Sigmoid colon (tissue), 7 donors: ENCODE data around the gene ELF1. TPM values are rescaled to one million over a fixed set of nuclear protein-coding genes. Genes with fewer than 3 reads are reported as not detected.

Source experiments
- DNase-seq: peaks from one replicate; pipeline ENCODE4 v3.0.0-alpha.2; 2019
- H3K27ac ChIP-seq, 4 donors: fragments of 200-600 bp; sonication (generic); one replicate each; pipeline ENCODE4 v1.5.1; 2016 to 2019; ENCODE audit warnings: mild to moderate bottlenecking in 1 of 4
- H3K27me3 ChIP-seq, 3 donors: fragments of 200-600 bp; sonication (generic); one replicate each; pipeline ENCODE4 v1.5.1; 2019; ENCODE audit warnings: mild to moderate bottlenecking in 1 of 3
- H3K36me3 ChIP-seq, 4 donors: fragments of 200-600 bp; sonication (generic); one replicate each; pipeline ENCODE4 v1.5.1; 2016 to 2019
- H3K4me1 ChIP-seq, 4 donors: fragments of 200-600 bp; sonication (generic); one replicate each; pipeline ENCODE4 v1.5.1; 2017 to 2019
- H3K4me3 ChIP-seq, 4 donors: fragments of 200-600 bp; sonication (generic); one replicate each; pipeline ENCODE4 v1.5.1; 2017 to 2019; ENCODE audit warnings: mild to moderate bottlenecking in 2 of 4, moderate library complexity in 1 of 4
- H3K9me3 ChIP-seq, 4 donors: fragments of 200-600 bp in 3 of 4; sonication (generic) in 3 of 4; one replicate each; pipeline versions ENCODE4 v1.5.1 to v1.6.1; 2013 to 2019
- CTCF ChIP-seq, 4 experiments: fragments of 450-650 bp in 3 of 4; fragments of 200-600 bp in 1 of 4; IDR thresholded peaks; one replicate each; pipeline ENCODE4 v1.5.1; 2016 to 2019; ENCODE audit warnings: antibody characterized with exemption in 4 of 4, mild to moderate bottlenecking in 3 of 4, moderate library complexity in 2 of 4
- EP300 ChIP-seq, 4 donors: sonication (generic); formaldehyde crosslinking; IDR thresholded peaks; one replicate each; pipeline ENCODE4 v1.6.1; 2017; ENCODE audit warnings: antibody characterized with exemption in 4 of 4
- POLR2A ChIP-seq, 2 donors: fragments of 450-650 bp; IDR thresholded peaks; one replicate each; pipeline ENCODE4 v1.6.1; 2016; ENCODE audit warnings: antibody characterized with exemption in 2 of 2, mild to moderate bottlenecking in 2 of 2, moderate library complexity in 2 of 2
- POLR2AphosphoS5 ChIP-seq, 4 donors: sonication (generic); formaldehyde crosslinking; IDR thresholded peaks; one replicate each; pipeline ENCODE4 v1.6.1; 2017; ENCODE audit warnings: antibody characterized with exemption in 4 of 4
- WGBS, 2 donors: extraction: QIAGEN DNeasy Blood & Tissue Kit; methylation state at CpG; one replicate each; pipeline ENCODE4 v1.1.7; 2013; 5-methylcytosine and 5-hydroxymethylcytosine counted together
- intact Hi-C: fragments of 100-400 bp; cut with DNase I; formaldehyde crosslinking; loops from one replicate; pipeline ENCODE4 v1.15.1; 2023
- polyA plus RNA-seq, 3 donors: library from polyadenylated mRNA; stranded (reverse); fragments of 200-250 nt; gene quantifications; one replicate each; pipeline ENCODE4 v1.2.3, GENCODE V29; 2013
- total RNA-seq, 4 donors: library from RNA; depleted of rRNA; stranded (reverse); fragments of >200 nt; gene quantifications; one replicate each; pipeline ENCODE4 v1.1.0, GENCODE V29; 2016
- donor health status: healthy with polysubstance abuse.
- donor health status: Bipolar disorder and iron deficiency.
- donor health status: healthy.

The ELF1 gene
- total and polyA plus RNA-seq, 7 donors, result 31.8 to 68.5 (median 47.4) TPM

- H3K36me3 ChIP-seq, result peaks cover 3 to 16% (median 9%) of the 10 kb centered on the region in 4 donors
- no peak for DNase-seq
- H3K27ac ChIP-seq, result no peak overlapping the region
- no peaks in the 10 kb centered on the region for H3K27me3 ChIP-seq
- H3K4me1 ChIP-seq, result peaks cover 0 to 31% (median 13%) of the 10 kb centered on the region in 4 donors
- 92 to 94% methylated on average over 5 of the region's 5 CpGs for WGBS, 2 donors
- H3K9me3 ChIP-seq, result no peaks in the 10 kb centered on the region
- intact Hi-C loops, result no loop called here
- H3K4me3 ChIP-seq, result no peak overlapping the region
- TF ChIP-seq POLR2AphosphoS5 (IDR thresholded peaks at IDR 0.05) (no peak), EP300 (IDR thresholded peaks at IDR 0.05) (no peak)
These were observed 60.5 kb downstream of the ELF1 start for GRCh38 chr13:40958655-40959054.

DNA sequence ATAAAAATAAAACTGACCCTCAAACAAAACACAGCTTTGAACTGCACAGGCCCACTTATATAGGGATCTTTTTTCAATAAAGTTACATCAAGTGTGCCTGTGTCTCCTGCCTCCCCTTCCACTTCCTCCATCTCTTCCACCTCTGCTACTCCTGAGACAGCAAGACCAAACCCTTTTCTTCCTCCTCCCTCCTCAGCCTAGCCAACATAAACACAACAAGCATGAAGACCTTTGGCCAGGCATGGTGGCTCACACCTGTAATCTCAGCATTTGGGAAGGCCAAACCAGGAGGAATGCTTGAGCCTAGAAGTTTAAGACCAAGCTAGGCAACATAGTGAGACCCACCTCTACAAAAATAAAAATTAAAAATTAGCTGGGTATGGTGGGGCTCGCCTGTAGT, 72.6 kb downstream of the ELF1 start:
- DNase-seq, result no peak
- Histone ChIP-seq H3K27me3 (no peaks in the 10 kb centered on the region), H3K27ac (no peak overlapping the region), H3K4me1 (no peaks in the 10 kb centered on the region), H3K36me3 (peaks cover 0 to 83% (median 29%) of the 10 kb centered on the region in 4 donors), H3K9me3 (no peaks in the 10 kb centered on the region), H3K4me3 (no peak overlapping the region)
- intact Hi-C loops, result no loop called here
- TF ChIP-seq POLR2AphosphoS5 (IDR thresholded peaks at IDR 0.05) (no peak), CTCF (IDR thresholded peaks at IDR 0.05) (no peak), EP300 (IDR thresholded peaks at IDR 0.05) (no peak), POLR2A (IDR thresholded peaks at IDR 0.05) (no peak)
- WGBS, 2 donors, result 98% methylated on average over 1 of the region's 1 CpG

DNA sequence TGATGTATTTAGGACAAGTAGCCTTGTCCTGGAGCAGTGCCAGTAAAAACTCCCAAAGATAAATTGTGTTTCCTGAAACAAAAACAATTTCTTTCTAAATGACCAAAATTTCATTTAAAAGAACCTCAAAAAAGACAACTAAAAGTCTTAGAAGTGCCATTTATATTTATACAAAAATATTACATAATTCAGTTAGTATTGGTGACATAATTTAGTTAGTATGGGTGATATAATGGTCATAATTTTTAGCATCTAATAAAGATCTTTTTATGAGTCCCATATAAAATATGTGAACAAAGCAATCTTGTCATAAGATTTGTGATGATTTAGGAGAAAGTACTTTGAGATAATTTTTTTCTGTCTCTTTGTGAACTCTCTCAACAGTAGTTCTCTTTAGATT, 76.0 kb downstream of the ELF1 start:
- intact Hi-C loops, result no loop called here
- no peak for TF ChIP-seq POLR2AphosphoS5 (IDR thresholded peaks at IDR 0.05)
- TF ChIP-seq CTCF (IDR thresholded peaks at IDR 0.05), result no peak
- no peak for TF ChIP-seq POLR2A (IDR thresholded peaks at IDR 0.05)
- TF ChIP-seq EP300 (IDR thresholded peaks at IDR 0.05), result no peak
- DNase-seq, result no peak
- Histone ChIP-seq H3K4me1 (no peaks in the 10 kb centered on the region), H3K27ac (no peak overlapping the region), H3K4me3 (no peak overlapping the region), H3K27me3 (no peaks in the 10 kb centered on the region), H3K36me3 (peaks cover 0 to 77% (median 15%) of the 10 kb centered on the region in 4 donors), H3K9me3 (no peaks in the 10 kb centered on the region)

- no peaks in the 10 kb centered on the region for H3K9me3 ChIP-seq
- WGBS, 2 donors, result 89 to 91% methylated on average over 5 of the region's 5 CpGs
- peaks cover 0 to 68% (median 14%) of the 10 kb centered on the region in 4 donors for H3K36me3 ChIP-seq
- intact Hi-C loops, result no loop called here
- no peak for DNase-seq
- no peaks in the 10 kb centered on the region for H3K4me1 ChIP-seq
- H3K27ac ChIP-seq, result no peak overlapping the region
- H3K4me3 ChIP-seq, result no peak overlapping the region
- H3K27me3 ChIP-seq, result no peaks in the 10 kb centered on the region
- TF ChIP-seq POLR2A (IDR thresholded peaks at IDR 0.05) (no peak), POLR2AphosphoS5 (IDR thresholded peaks at IDR 0.05) (no peak), CTCF (IDR thresholded peaks at IDR 0.05) (no peak), EP300 (IDR thresholded peaks at IDR 0.05) (no peak)
These were observed 77.5 kb downstream of the ELF1 start for GRCh38 chr13:40941581-40941980.

- Histone ChIP-seq H3K4me1 (no peaks in the 10 kb centered on the region), H3K9me3 (no peaks in the 10 kb centered on the region), H3K4me3 (no peak overlapping the region), H3K27me3 (no peaks in the 10 kb centered on the region), H3K36me3 (peaks cover 0 to 65% (median 14%) of the 10 kb centered on the region in 4 donors), H3K27ac (no peak overlapping the region)
- 94 to 96% methylated on average over 6 of the region's 6 CpGs for WGBS, 2 donors
- intact Hi-C loops, result no loop called here
- TF ChIP-seq EP300 (IDR thresholded peaks at IDR 0.05) (no peak), POLR2A (IDR thresholded peaks at IDR 0.05) (no peak), POLR2AphosphoS5 (IDR thresholded peaks at IDR 0.05) (no peak), CTCF (IDR thresholded peaks at IDR 0.05) (no peak)
- no peak for DNase-seq
These were observed 78.3 kb downstream of the ELF1 start for GRCh38 chr13:40940841-40941240.
